SK-N-SH (cell line): ENCODE results near the gene RBMS1. TPM values are rescaled to one million over a fixed set of nuclear protein-coding genes. Genes with fewer than 3 reads are reported as not detected.
A peak's percentile ranks its signal among the peaks of the same experiment; 100 is the strongest.

Experiments used
- CTCF ChIA-PET: fragments of 300-600, 350-600 bp; formaldehyde crosslinking; extraction: SDS; loops from one replicate; lab custom pipeline; 2021; lab: Yijun Ruan, JAX
- POLR2A ChIA-PET: fragments of 350-600 bp; sonication (Branson Sonifier 250); formaldehyde crosslinking; extraction: SDS; loops from one replicate; lab custom pipeline; 2020; ENCODE audit warnings: antibody characterized with exemption, inconsistent platforms; lab: Yijun Ruan, JAX
- DNase-seq: peaks from one replicate; pipeline ENCODE4 v3.0.0; 2012
- H2AFZ ChIP-seq: fragments of 200-600 bp; sonication (generic); 2 replicates; pipeline ENCODE4 v1.8.1; 2016; ENCODE audit warnings: antibody characterized with exemption, mild to moderate bottlenecking, low read depth
- H3F3A ChIP-seq: fragments of 200-600 bp; sonication (generic); replicated peaks from 2 replicates; pipeline ENCODE3; 2016; ENCODE audit warnings: antibody characterized with exemption, mild to moderate bottlenecking; ENCODE audit not compliant: insufficient read depth
- H3K27ac ChIP-seq, 2 experiments: fragments of 200-500 bp in 1 of 2; fragments of 200-600 bp in 1 of 2; sonication (Bioruptor generic) in 1 of 2; sonication (generic), shearing (Covaris generic) in 1 of 2; 2 replicates each; pipeline versions ENCODE4 v1.5.1 to v1.6.1; 2014 to 2016; ENCODE audit warnings: low read depth in 2 of 2, inconsistent platforms in 1 of 2, low read length in 1 of 2, mild to moderate bottlenecking in 1 of 2, mixed read lengths in 1 of 2
- H3K27me3 ChIP-seq: fragments of 200-600 bp; sonication (generic), shearing (Covaris generic); 2 replicates; pipeline ENCODE4 v1.6.1; 2016; ENCODE audit warnings: mixed run types; ENCODE audit not compliant: insufficient read depth
- H3K36me3 ChIP-seq, 2 experiments: fragments of 200-500 bp in 1 of 2; fragments of 200-600 bp in 1 of 2; sonication (Bioruptor generic) in 1 of 2; sonication (generic) in 1 of 2; replicated peaks in 1 of 2; 2 replicates each; pipeline versions ENCODE3 to v1.5.1; 2014 to 2016; ENCODE audit warnings: low read length in 1 of 2, mild to moderate bottlenecking in 1 of 2; ENCODE audit not compliant: insufficient read depth in 2 of 2, control insufficient read depth in 1 of 2
- H3K4me1 ChIP-seq, 2 experiments: fragments of 200-500 bp in 1 of 2; fragments of 200-600 bp in 1 of 2; sonication (Bioruptor generic) in 1 of 2; sonication (generic), shearing (Covaris generic) in 1 of 2; 2 replicates each; pipeline versions ENCODE4 v1.5.1 to v1.6.1; 2014 to 2016; ENCODE audit warnings: low read depth in 1 of 2, low read length in 1 of 2, mixed run types in 1 of 2; ENCODE audit not compliant: insufficient read depth in 2 of 2, control insufficient read depth in 1 of 2
- H3K4me2 ChIP-seq: fragments of 200-600 bp; sonication (generic), shearing (Covaris generic); 2 replicates; pipeline ENCODE4 v1.6.1; 2017; ENCODE audit warnings: mixed run types
- H3K4me3 ChIP-seq, 2 experiments: fragments of 200-500 bp in 1 of 2; fragments of 200-600 bp in 1 of 2; sonication (Bioruptor generic) in 1 of 2; sonication (generic), shearing (Covaris generic) in 1 of 2; 2 replicates each; pipeline versions ENCODE4 v1.5.1 to v1.8.1; 2014 to 2016; ENCODE audit warnings: low read depth in 2 of 2, inconsistent platforms in 1 of 2, low read length in 1 of 2, mild to moderate bottlenecking in 1 of 2, mixed read lengths in 1 of 2, moderate library complexity in 1 of 2
- H3K79me2 ChIP-seq: fragments of 200-600 bp; sonication (generic); 2 replicates; pipeline ENCODE4 v1.8.1; 2017; ENCODE audit warnings: mild to moderate bottlenecking; ENCODE audit not compliant: insufficient read depth
- H3K9ac ChIP-seq: fragments of 200-600 bp; sonication (generic); 2 replicates; pipeline ENCODE4 v1.6.1; 2017; ENCODE audit warnings: mixed run types
- H3K9me2 ChIP-seq: fragments of 200-600 bp; sonication (generic); 2 replicates; pipeline ENCODE4 v1.6.1; 2017; ENCODE audit warnings: mixed run types
- H3K9me3 ChIP-seq: fragments of 200-600 bp; sonication (generic); 2 replicates; pipeline ENCODE4 v1.6.1; 2017; ENCODE audit warnings: mixed run types, mild to moderate bottlenecking, moderate library complexity
- H4K20me1 ChIP-seq: fragments of 200-600 bp; sonication (generic); 2 replicates; pipeline ENCODE4 v1.6.1; 2017; ENCODE audit warnings: mild to moderate bottlenecking, mixed run types; ENCODE audit not compliant: insufficient read depth
- CHD2 ChIP-seq: fragments of 150-350 bp; IDR thresholded peaks from 2 replicates; pipeline ENCODE4 v1.6.1; 2018; ENCODE audit warnings: low read length; ENCODE audit not compliant: partially characterized antibody
- ELF1 ChIP-seq: IDR thresholded peaks from 2 replicates; pipeline ENCODE4 v1.4.0; 2012
- EZH2phosphoT487 ChIP-seq: fragments of 200-600 bp; sonication (generic); IDR thresholded peaks from 2 replicates; pipeline ENCODE4 v1.6.1; 2017; ENCODE audit warnings: low read depth, mixed run types, mild to moderate bottlenecking, antibody characterized with exemption, moderate library complexity, borderline replicate concordance
- FOXJ3 ChIP-seq: sonication (generic); formaldehyde crosslinking; IDR thresholded peaks from 2 replicates; pipeline ENCODE4 v1.5.1; 2020; ENCODE audit warnings: mild to moderate bottlenecking, missing genetic modification reagents
- GATA2 ChIP-seq: sonication (generic); formaldehyde crosslinking; IDR thresholded peaks from 2 replicates; pipeline ENCODE4 v1.5.0; 2020; ENCODE audit warnings: mild to moderate bottlenecking, missing genetic modification reagents
- MEF2A ChIP-seq: IDR thresholded peaks from 2 replicates; pipeline ENCODE4 v1.4.0; 2012; ENCODE audit warnings: low read depth, borderline replicate concordance
- MXI1 ChIP-seq: IDR thresholded peaks from 2 replicates; pipeline ENCODE4 v1.6.1; 2012; ENCODE audit warnings: mild to moderate bottlenecking, low read depth, low read length, improper control_type of control experiment
- NRF1 ChIP-seq: IDR thresholded peaks from 2 replicates; pipeline ENCODE4 v1.6.1; 2012; ENCODE audit warnings: low read depth, mild to moderate bottlenecking, low read length
- POLR2AphosphoS5 ChIP-seq: IDR thresholded peaks from 2 replicates; pipeline ENCODE4 v1.6.1; 2012; ENCODE audit warnings: low read depth, low read length
- RAD21 ChIP-seq: IDR thresholded peaks from 2 replicates; pipeline ENCODE4 v1.6.1; 2012; ENCODE audit warnings: mild to moderate bottlenecking, low read length
- RXRA ChIP-seq: IDR thresholded peaks from 2 replicates; pipeline ENCODE4 v1.4.0; 2012; ENCODE audit warnings: low read depth, mild to moderate bottlenecking, borderline replicate concordance
- SMC3 ChIP-seq: IDR thresholded peaks from 2 replicates; pipeline ENCODE4 v1.6.1; 2012; ENCODE audit warnings: low read depth, low read length, improper control_type of control experiment
- TCF12 ChIP-seq: IDR thresholded peaks from 2 replicates; pipeline ENCODE4 v1.4.0; 2012
- TEAD4 ChIP-seq: IDR thresholded peaks from 2 replicates; pipeline ENCODE4 v1.4.0; 2012; ENCODE audit warnings: mild to moderate bottlenecking, borderline replicate concordance; ENCODE audit not compliant: insufficient read depth
- polyA plus RNA-seq, 3 experiments: library from polyadenylated mRNA; depleted of rRNA; stranded (reverse); fragments of >200 nt; gene quantifications; 2 replicates each; pipeline ENCODE4 v1.2.3, GENCODE V29; 2012
- TF ChIP-seq, protein P1 (sequence below): IDR thresholded peaks from 2 replicates; pipeline ENCODE4 v1.6.1; 2012; ENCODE audit warnings: mild to moderate bottlenecking, low read depth, low read length, moderate library complexity
- TF ChIP-seq, protein P2 (sequence below): IDR thresholded peaks from 2 replicates; pipeline ENCODE4 v1.4.0; 2012; ENCODE audit warnings: low read depth, borderline replicate concordance

RBMS1 gene
- polyA plus RNA-seq, 1 of the 3 experiments (the other 2 are of a cell fraction): 56.5 TPM

DNA sequence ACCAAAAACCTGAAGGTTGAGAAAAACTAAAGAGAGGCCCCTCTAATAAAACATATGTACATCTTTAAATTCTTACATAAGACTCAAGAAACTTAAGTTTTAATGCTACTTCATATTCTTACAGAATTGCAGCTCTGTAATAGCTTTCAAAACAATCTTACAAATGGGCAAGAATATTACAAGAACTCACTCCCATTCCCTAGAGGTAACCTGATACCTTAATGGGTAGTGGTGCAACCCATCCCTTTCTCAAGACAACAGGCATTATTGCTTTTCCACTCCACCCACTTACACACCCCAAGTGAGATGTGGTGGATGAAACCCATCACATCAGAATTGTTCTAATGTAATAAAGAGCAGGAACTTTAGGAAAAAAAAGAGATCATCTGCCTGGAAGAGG lies 103.7 kb downstream of the RBMS1 start:
- Histone ChIP-seq H2AFZ (no peak overlapping the region), H4K20me1 (peaks cover 91% of the 10 kb centered on the region), H3K4me1 (peaks cover 21 to 60% of the 10 kb centered on the region in 2 experiments), H3K79me2 (peaks cover 100% of the 10 kb centered on the region), H3F3A (peaks cover 69% of the 10 kb centered on the region), H3K36me3 (no peaks in the 10 kb centered on the region), H3K4me3 (no peak overlapping the region), H3K27me3 (no peaks in the 10 kb centered on the region), H3K9me3 (no peaks in the 10 kb centered on the region), H3K9ac (no peak overlapping the region; the same call in 1 of the 2 replicates), H3K9me2 (no peaks in the 10 kb centered on the region), H3K27ac (peak overlapping the region in 1 of 2 experiments; percentile 92; a peak in 2 of 4 replicates), H3K4me2 (peak overlapping the region; percentile 42)
- TF ChIP-seq MXI1 (no peak), RXRA (no peak), GATA2 (no peak), TCF12 (no peak), TEAD4 (no peak), FOXJ3 (CRISPR knock-in tag) (no peak), EZH2phosphoT487 (no peak), SMC3 (no peak), RAD21 (no peak), MEF2A (no peak), CHD2 (no peak), NRF1 (no peak), POLR2AphosphoS5 (no peak), ELF1 (no peak)
- TF ChIP-seq, protein P1, sequence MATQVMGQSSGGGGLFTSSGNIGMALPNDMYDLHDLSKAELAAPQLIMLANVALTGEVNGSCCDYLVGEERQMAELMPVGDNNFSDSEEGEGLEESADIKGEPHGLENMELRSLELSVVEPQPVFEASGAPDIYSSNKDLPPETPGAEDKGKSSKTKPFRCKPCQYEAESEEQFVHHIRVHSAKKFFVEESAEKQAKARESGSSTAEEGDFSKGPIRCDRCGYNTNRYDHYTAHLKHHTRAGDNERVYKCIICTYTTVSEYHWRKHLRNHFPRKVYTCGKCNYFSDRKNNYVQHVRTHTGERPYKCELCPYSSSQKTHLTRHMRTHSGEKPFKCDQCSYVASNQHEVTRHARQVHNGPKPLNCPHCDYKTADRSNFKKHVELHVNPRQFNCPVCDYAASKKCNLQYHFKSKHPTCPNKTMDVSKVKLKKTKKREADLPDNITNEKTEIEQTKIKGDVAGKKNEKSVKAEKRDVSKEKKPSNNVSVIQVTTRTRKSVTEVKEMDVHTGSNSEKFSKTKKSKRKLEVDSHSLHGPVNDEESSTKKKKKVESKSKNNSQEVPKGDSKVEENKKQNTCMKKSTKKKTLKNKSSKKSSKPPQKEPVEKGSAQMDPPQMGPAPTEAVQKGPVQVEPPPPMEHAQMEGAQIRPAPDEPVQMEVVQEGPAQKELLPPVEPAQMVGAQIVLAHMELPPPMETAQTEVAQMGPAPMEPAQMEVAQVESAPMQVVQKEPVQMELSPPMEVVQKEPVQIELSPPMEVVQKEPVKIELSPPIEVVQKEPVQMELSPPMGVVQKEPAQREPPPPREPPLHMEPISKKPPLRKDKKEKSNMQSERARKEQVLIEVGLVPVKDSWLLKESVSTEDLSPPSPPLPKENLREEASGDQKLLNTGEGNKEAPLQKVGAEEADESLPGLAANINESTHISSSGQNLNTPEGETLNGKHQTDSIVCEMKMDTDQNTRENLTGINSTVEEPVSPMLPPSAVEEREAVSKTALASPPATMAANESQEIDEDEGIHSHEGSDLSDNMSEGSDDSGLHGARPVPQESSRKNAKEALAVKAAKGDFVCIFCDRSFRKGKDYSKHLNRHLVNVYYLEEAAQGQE: no peak
- TF ChIP-seq, protein P2, sequence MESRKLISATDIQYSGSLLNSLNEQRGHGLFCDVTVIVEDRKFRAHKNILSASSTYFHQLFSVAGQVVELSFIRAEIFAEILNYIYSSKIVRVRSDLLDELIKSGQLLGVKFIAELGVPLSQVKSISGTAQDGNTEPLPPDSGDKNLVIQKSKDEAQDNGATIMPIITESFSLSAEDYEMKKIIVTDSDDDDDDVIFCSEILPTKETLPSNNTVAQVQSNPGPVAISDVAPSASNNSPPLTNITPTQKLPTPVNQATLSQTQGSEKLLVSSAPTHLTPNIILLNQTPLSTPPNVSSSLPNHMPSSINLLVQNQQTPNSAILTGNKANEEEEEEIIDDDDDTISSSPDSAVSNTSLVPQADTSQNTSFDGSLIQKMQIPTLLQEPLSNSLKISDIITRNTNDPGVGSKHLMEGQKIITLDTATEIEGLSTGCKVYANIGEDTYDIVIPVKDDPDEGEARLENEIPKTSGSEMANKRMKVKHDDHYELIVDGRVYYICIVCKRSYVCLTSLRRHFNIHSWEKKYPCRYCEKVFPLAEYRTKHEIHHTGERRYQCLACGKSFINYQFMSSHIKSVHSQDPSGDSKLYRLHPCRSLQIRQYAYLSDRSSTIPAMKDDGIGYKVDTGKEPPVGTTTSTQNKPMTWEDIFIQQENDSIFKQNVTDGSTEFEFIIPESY: no peak
- DNase-seq: no peak
- ChIA-PET POLR2A (no interaction called here), CTCF (interaction anchor here (1.6 kb wide), 1 partner anchor 280 kb away, joined by 5 read pairs; no protein-coding TSS in a partner anchor)
